ENCODE data around the gene TADA3.

GRCh38 chr3:9784965-9785364, 7.3 kb downstream of the TADA3 start:
- TF ChIP-seq CTCF (IDR thresholded peaks at IDR 0.05) (no peak), POLR2A (IDR thresholded peaks at IDR 0.05) (no peak)
